MM.1S (cell line): ENCODE results near the gene AHCY.

Source experiments
- DNase-seq: peaks from one replicate; pipeline ENCODE4 v3.0.0-alpha.2; 2015
- H2AFZ ChIP-seq: fragments of 300-600 bp; sonication (generic); 2 replicates; pipeline ENCODE4 v1.6.0; 2016; ENCODE audit warnings: antibody characterized with exemption, low read length
- H3F3A ChIP-seq: fragments of 300-600 bp; sonication (generic); 2 replicates; pipeline ENCODE4 v1.6.1; 2016; ENCODE audit warnings: mild to moderate bottlenecking, antibody characterized with exemption, low read length, moderate library complexity, mixed read lengths; ENCODE audit not compliant: insufficient read depth
- H3K27ac ChIP-seq: fragments of 300-600 bp; sonication (generic); 2 replicates; pipeline ENCODE4 v1.5.1; 2016; ENCODE audit warnings: mild to moderate bottlenecking, low read length
- H3K27me3 ChIP-seq: fragments of 300-600 bp; sonication (generic); replicated peaks from 2 replicates; pipeline ENCODE4 v1.6.0; 2016; ENCODE audit warnings: low read length; ENCODE audit not compliant: insufficient read depth
- H3K36me3 ChIP-seq: fragments of 300-600 bp; sonication (generic); replicated peaks from 2 replicates; pipeline ENCODE4 v1.6.1; 2016; ENCODE audit warnings: mild to moderate bottlenecking, low read length, mixed read lengths; ENCODE audit not compliant: insufficient read depth
- H3K4me1 ChIP-seq: fragments of 300-600 bp; sonication (generic); 2 replicates; pipeline ENCODE4 v1.6.1; 2016; ENCODE audit warnings: low read length, mixed read lengths
- H3K4me2 ChIP-seq: fragments of 300-600 bp; sonication (generic); 2 replicates; pipeline ENCODE4 v1.6.0; 2016; ENCODE audit warnings: low read depth, low read length
- H3K4me3 ChIP-seq: fragments of 300-600 bp; sonication (generic); 2 replicates; pipeline ENCODE4 v1.5.1; 2016; ENCODE audit warnings: low read length, mixed read lengths
- H3K79me2 ChIP-seq: fragments of 300-600 bp; sonication (generic); 2 replicates; pipeline ENCODE4 v1.6.1; 2016; ENCODE audit warnings: mixed run types, low read length, mixed read lengths
- H3K9ac ChIP-seq: fragments of 300-600 bp; sonication (generic); 2 replicates; pipeline ENCODE4 v1.6.1; 2016; ENCODE audit warnings: low read length, mixed read lengths
- H3K9me2 ChIP-seq: fragments of 300-600 bp; sonication (generic); replicated peaks from 2 replicates; pipeline ENCODE4 v1.6.1; 2016; ENCODE audit warnings: mild to moderate bottlenecking, low read length, mixed read lengths; ENCODE audit not compliant: insufficient read depth
- H3K9me3 ChIP-seq: fragments of 300-600 bp; sonication (generic); replicated peaks from 2 replicates; pipeline ENCODE4 v1.6.1; 2016; ENCODE audit warnings: mild to moderate bottlenecking, low read length, mixed read lengths; ENCODE audit not compliant: insufficient read depth
- H4K20me1 ChIP-seq: fragments of 300-600 bp; sonication (generic); 2 replicates; pipeline ENCODE4 v1.6.1; 2016; ENCODE audit warnings: mild to moderate bottlenecking, low read length, moderate library complexity, mixed read lengths; ENCODE audit not compliant: insufficient read depth
- CTCF ChIP-seq: fragments of 300-600 bp; sonication (generic); IDR thresholded peaks from 2 replicates; pipeline ENCODE4 v1.5.1; 2016; ENCODE audit warnings: antibody characterized with exemption, low read length, mixed read lengths
- EZH2 ChIP-seq: fragments of 300-600 bp; sonication (generic); optimal IDR thresholded peaks from 2 replicates; pipeline ENCODE3; 2017; ENCODE audit warnings: low read depth, mild to moderate bottlenecking, antibody characterized with exemption, low read length, mixed read lengths
- EZH2phosphoT487 ChIP-seq: fragments of 300-600 bp; sonication (generic); IDR thresholded peaks from 2 replicates; pipeline ENCODE4 v1.6.1; 2018; ENCODE audit warnings: antibody characterized with exemption, low read length

AHCY gene

GRCh38 chr20:34250005-34250404 lies 53.1 kb downstream of the AHCY start:
- no peak overlapping the region for H3K9ac ChIP-seq
- DNase-seq = no peak
- no peaks in the 10 kb centered on the region for H3K9me2 ChIP-seq
- peaks cover 17% of the 10 kb centered on the region for H3K4me1 ChIP-seq
- H3K79me2 ChIP-seq = no peaks in the 10 kb centered on the region
- no peaks in the 10 kb centered on the region for H3K9me3 ChIP-seq
- H3K36me3 ChIP-seq = no peaks in the 10 kb centered on the region
- no peak overlapping the region; the same call in 1 of the 2 replicates for H2AFZ ChIP-seq
- H3K27me3 ChIP-seq = no peaks in the 10 kb centered on the region
- H3K4me3 ChIP-seq = no peak overlapping the region
- no peak for TF ChIP-seq EZH2phosphoT487
- TF ChIP-seq EZH2 = no peak
- no peak for TF ChIP-seq CTCF
- H4K20me1 ChIP-seq = no peaks in the 10 kb centered on the region
- no peak overlapping the region for H3K27ac ChIP-seq
- peaks cover 8% of the 10 kb centered on the region for H3F3A ChIP-seq
- no peak overlapping the region for H3K4me2 ChIP-seq

GRCh38 chr20:34249291-34249690 lies 53.9 kb downstream of the AHCY start:
- Histone ChIP-seq H3F3A (peaks cover 8% of the 10 kb centered on the region), H3K79me2 (no peaks in the 10 kb centered on the region), H3K9ac (no peak overlapping the region), H3K4me2 (peak overlapping the region; percentile 53; the same call in 1 of the 2 replicates), H3K36me3 (no peaks in the 10 kb centered on the region), H3K4me1 (peaks cover 17% of the 10 kb centered on the region), H3K4me3 (no peak overlapping the region), H2AFZ (no peak overlapping the region), H4K20me1 (no peaks in the 10 kb centered on the region), H3K27me3 (no peaks in the 10 kb centered on the region), H3K27ac (peak overlapping the region; percentile 42; the same call in 1 of the 2 replicates), H3K9me3 (no peaks in the 10 kb centered on the region), H3K9me2 (no peaks in the 10 kb centered on the region)
- TF ChIP-seq EZH2 (no peak), EZH2phosphoT487 (no peak), CTCF (no peak)
- peak; percentile 86 for DNase-seq

- Histone ChIP-seq H3K27ac (no peak overlapping the region), H3K9me3 (no peaks in the 10 kb centered on the region), H3K79me2 (no peaks in the 10 kb centered on the region), H3K4me3 (no peak overlapping the region), H3K9me2 (no peaks in the 10 kb centered on the region), H3K4me2 (no peak overlapping the region), H3K27me3 (no peaks in the 10 kb centered on the region), H3F3A (peaks cover 16% of the 10 kb centered on the region), H3K9ac (no peak overlapping the region), H3K36me3 (no peaks in the 10 kb centered on the region), H4K20me1 (no peaks in the 10 kb centered on the region), H2AFZ (no peak overlapping the region), H3K4me1 (peaks cover 21% of the 10 kb centered on the region)
- DNase-seq = no peak
- no peak for TF ChIP-seq CTCF
- TF ChIP-seq EZH2phosphoT487 = no peak
- TF ChIP-seq EZH2 = no peak
Observed at GRCh38 chr20:34246126-34246626, 57.0 kb downstream of the AHCY start.
